Vagina (tissue), 2 donors: Measurements from ENCODE around the gene FOXS1. TPM values are rescaled to one million over a fixed set of nuclear protein-coding genes. Genes with fewer than 3 reads are reported as not detected.

Experiments
- DNase-seq, 2 donors: peaks; one replicate each; pipeline ENCODE4 v3.0.0-alpha.2; 2017; ENCODE audit errors: extremely low spot score in 2 of 2
- H3K27ac ChIP-seq: fragments of 200-600 bp; sonication (generic); one replicate; pipeline ENCODE4 v1.5.1; 2019
- H3K27me3 ChIP-seq: fragments of 200-600 bp; sonication (generic); one replicate; pipeline ENCODE4 v1.5.1; 2019
- H3K36me3 ChIP-seq, 2 donors: fragments of 200-600 bp; sonication (generic); one replicate each; pipeline ENCODE4 v1.5.1; 2017 to 2019
- H3K4me1 ChIP-seq: fragments of 200-600 bp; sonication (generic); one replicate; pipeline ENCODE4 v1.5.1; 2019
- H3K4me3 ChIP-seq, 2 donors: fragments of 200-600 bp; sonication (generic); 1 replicate in 1 of 2; 2 replicates in 1 of 2; pipeline ENCODE4 v1.5.1; 2016 to 2019
- H3K9me3 ChIP-seq: fragments of 200-600 bp; sonication (generic); one replicate; pipeline ENCODE4 v1.5.1; 2019
- POLR2A ChIP-seq, 2 donors: fragments of 450-650 bp; IDR thresholded peaks; one replicate each; pipeline ENCODE4 v1.6.1; 2017; ENCODE audit warnings: antibody characterized with exemption in 2 of 2, mild to moderate bottlenecking in 2 of 2, moderate library complexity in 2 of 2
- POLR2AphosphoS5 ChIP-seq, 2 donors: sonication (generic); formaldehyde crosslinking; IDR thresholded peaks; one replicate each; pipeline ENCODE4 v1.9.0; 2017; ENCODE audit warnings: antibody characterized with exemption in 2 of 2, mild to moderate bottlenecking in 2 of 2, low read depth in 1 of 2; ENCODE audit not compliant: insufficient read depth in 1 of 2
- intact Hi-C: fragments of 100-400 bp; cut with DNase I; formaldehyde crosslinking; loops from one replicate; pipeline ENCODE4 v1.15.1; 2023
- total RNA-seq: library from RNA; depleted of rRNA; stranded (reverse); fragments of >200 nt; gene quantifications from one replicate; pipeline ENCODE4 v1.2.3, GENCODE V29; 2016
- TF ChIP-seq, protein P1 (sequence below), 3 experiments: fragments of 450-650 bp in 2 of 3; fragments of 200-600 bp in 1 of 3; sonication (generic) in 1 of 3; IDR thresholded peaks; one replicate each; pipeline ENCODE4 v1.5.1; 2017 to 2019; ENCODE audit warnings: antibody characterized with exemption in 3 of 3, mild to moderate bottlenecking in 2 of 3, moderate library complexity in 2 of 3

The FOXS1 gene
- total RNA-seq, 1 donor from 2014 or later: not detected

DNA sequence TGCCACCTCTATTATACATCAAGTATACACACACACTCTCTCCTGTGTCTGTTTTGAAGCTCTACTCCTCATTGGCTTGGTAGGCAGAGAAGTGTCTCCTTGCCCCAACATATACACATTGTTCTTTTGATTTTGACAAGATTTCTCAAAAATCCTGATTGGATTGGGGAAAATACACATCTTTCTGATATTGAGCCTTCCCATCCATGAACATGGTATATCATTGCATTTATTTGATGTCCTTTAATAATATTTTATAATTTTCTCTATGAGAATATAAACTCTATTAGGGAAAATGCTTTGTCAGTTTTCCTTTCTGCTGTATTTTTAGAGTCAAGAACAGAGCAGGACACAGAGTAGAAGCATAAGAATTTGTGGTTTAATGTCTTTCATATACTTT is 32.3 kb upstream of the FOXS1 start:
- TF ChIP-seq, protein P1, sequence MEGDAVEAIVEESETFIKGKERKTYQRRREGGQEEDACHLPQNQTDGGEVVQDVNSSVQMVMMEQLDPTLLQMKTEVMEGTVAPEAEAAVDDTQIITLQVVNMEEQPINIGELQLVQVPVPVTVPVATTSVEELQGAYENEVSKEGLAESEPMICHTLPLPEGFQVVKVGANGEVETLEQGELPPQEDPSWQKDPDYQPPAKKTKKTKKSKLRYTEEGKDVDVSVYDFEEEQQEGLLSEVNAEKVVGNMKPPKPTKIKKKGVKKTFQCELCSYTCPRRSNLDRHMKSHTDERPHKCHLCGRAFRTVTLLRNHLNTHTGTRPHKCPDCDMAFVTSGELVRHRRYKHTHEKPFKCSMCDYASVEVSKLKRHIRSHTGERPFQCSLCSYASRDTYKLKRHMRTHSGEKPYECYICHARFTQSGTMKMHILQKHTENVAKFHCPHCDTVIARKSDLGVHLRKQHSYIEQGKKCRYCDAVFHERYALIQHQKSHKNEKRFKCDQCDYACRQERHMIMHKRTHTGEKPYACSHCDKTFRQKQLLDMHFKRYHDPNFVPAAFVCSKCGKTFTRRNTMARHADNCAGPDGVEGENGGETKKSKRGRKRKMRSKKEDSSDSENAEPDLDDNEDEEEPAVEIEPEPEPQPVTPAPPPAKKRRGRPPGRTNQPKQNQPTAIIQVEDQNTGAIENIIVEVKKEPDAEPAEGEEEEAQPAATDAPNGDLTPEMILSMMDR (IDR thresholded peaks at IDR 0.05): no peak
- TF ChIP-seq POLR2AphosphoS5 (IDR thresholded peaks at IDR 0.05; ENCODE audit: insufficient read depth in 1 of 2, low read depth in 1 of 2) (no peak), POLR2A (IDR thresholded peaks at IDR 0.05) (no peak)
- Histone ChIP-seq H3K4me3 (no peak overlapping the region), H3K27me3 (no peaks in the 10 kb centered on the region), H3K36me3 (no peaks in the 10 kb centered on the region), H3K4me1 (no peaks in the 10 kb centered on the region), H3K27ac (no peak overlapping the region), H3K9me3 (no peaks in the 10 kb centered on the region)
- intact Hi-C loops: no loop called here
- DNase-seq: no peak

DNA sequence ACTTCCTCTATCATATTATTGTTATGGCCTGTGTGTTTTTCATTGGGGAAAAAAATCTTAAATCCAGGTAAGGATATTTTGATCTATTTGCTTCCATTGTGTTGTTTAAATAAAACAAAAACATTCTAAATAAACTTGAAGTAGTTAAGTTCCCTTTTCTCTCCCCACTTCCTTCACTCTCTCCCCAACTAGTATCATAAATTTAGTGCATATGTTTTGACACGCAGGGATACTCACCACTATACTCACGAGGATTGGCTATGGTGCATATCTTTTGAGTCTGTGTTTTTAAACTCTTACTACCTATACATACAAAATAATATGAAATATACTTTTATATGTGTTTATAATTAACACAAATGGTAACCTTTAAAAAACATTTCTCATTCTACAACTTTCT is 30.3 kb upstream of the FOXS1 start:
- intact Hi-C loops: no loop called here
- no peaks in the 10 kb centered on the region for H3K36me3 ChIP-seq
- no peak overlapping the region for H3K27ac ChIP-seq
- TF ChIP-seq, protein P1 (IDR thresholded peaks at IDR 0.05): no peak
- TF ChIP-seq POLR2A (IDR thresholded peaks at IDR 0.05): no peak
- TF ChIP-seq POLR2AphosphoS5 (IDR thresholded peaks at IDR 0.05; ENCODE audit: insufficient read depth in 1 of 2, low read depth in 1 of 2): no peak
- no peak overlapping the region for H3K4me3 ChIP-seq
- H3K27me3 ChIP-seq: no peaks in the 10 kb centered on the region
- DNase-seq: no peak
- no peaks in the 10 kb centered on the region for H3K9me3 ChIP-seq
- peaks cover 8% of the 10 kb centered on the region for H3K4me1 ChIP-seq

DNA sequence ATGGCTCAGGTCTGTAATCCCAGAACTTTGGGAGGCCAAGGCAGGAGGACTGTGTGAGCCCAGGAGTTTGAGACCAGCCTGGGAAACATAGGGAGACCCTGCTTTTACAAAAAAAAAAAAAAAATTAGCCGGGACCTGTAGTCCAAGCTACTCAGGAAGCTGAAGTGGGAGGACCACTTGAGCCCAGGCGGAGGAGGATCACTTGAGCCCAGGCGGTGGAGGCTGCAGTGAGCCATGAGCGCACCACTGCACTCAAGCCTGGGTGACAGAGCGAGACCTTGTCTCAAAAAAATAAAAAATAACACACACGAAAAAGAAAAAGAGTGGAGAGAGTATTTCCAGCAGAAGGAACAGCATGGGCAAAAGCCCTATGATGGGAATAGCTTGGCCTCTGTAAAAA is 27.0 kb upstream of the FOXS1 start:
- intact Hi-C loops: no loop called here
- no peak for DNase-seq
- no peaks in the 10 kb centered on the region for H3K9me3 ChIP-seq
- H3K36me3 ChIP-seq: no peaks in the 10 kb centered on the region
- no peaks in the 10 kb centered on the region for H3K27me3 ChIP-seq
- TF ChIP-seq POLR2AphosphoS5 (IDR thresholded peaks at IDR 0.05; ENCODE audit: insufficient read depth in 1 of 2, low read depth in 1 of 2): no peak
- TF ChIP-seq, protein P1 (IDR thresholded peaks at IDR 0.05): no peak
- no peak for TF ChIP-seq POLR2A (IDR thresholded peaks at IDR 0.05)
- no peak overlapping the region for H3K4me3 ChIP-seq
- peaks cover 20% of the 10 kb centered on the region for H3K4me1 ChIP-seq
- no peak overlapping the region for H3K27ac ChIP-seq

DNA sequence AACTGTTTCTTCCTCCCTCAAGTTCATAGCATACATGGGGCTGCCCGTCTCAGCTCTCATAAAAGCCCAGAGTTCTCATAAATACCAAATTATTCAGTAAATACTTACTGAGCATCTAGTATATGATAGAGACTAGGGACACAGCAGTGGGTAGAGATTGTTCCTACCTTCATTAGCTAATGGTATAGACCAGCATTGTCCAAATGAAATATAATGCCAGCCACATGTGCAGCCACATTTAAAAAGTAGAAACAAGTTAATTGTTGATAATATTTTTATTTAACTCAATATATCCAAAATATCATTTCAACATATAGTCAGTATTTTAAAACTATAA is 26.2 kb upstream of the FOXS1 start:
- Histone ChIP-seq H3K4me1 (peaks cover 20% of the 10 kb centered on the region), H3K27ac (no peak overlapping the region), H3K9me3 (no peaks in the 10 kb centered on the region), H3K36me3 (no peaks in the 10 kb centered on the region), H3K4me3 (no peak overlapping the region), H3K27me3 (no peaks in the 10 kb centered on the region)
- no peak for DNase-seq
- TF ChIP-seq POLR2AphosphoS5 (IDR thresholded peaks at IDR 0.05; ENCODE audit: insufficient read depth in 1 of 2, low read depth in 1 of 2): no peak
- TF ChIP-seq, protein P1 (IDR thresholded peaks at IDR 0.05): no peak
- TF ChIP-seq POLR2A (IDR thresholded peaks at IDR 0.05): no peak
- intact Hi-C loops: no loop called here

DNA sequence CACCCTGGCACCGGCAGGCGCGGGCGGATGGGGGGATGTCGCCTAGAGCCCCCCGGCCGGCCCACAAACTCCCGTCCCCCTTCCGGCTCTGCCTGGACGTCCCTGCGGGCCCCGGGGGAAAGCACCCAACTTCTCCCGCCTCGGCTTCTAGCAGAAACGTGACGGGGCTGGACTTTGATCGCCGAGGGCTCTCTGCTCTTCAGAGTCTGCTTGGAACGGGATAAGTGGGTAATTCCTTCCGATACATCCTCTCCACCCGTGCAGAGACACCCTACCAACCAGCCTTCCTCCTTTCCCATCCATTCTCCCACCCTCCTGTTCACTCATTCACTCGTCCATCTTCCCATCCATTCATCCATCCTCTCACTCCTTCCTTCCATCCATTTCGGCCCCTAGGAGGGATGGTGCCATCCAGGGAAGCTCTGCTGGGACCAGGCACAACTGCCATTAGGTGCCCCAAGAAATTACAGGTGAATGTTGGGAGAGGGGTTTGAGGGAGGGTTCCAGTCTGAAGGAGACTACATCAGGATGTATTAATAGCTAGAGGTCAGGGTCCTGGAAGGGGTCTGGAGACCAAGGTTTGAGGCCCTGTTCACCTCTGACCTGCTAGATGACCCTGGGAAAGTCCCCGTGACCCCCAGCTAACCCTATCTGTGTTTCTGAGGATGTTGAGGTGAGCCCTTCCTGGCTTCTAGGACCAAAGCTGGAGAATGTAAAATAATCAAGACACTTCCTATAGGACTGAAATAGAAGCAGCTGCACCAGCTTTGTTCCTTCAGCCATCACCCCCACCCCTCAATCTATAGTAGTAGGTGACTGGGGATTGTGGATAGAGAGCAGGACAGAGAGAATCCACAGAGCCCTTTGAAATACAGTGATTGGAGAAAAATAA is 25.6 kb upstream of the FOXS1 start:
- Histone ChIP-seq H3K27me3 (no peaks in the 10 kb centered on the region), H3K9me3 (no peaks in the 10 kb centered on the region), H3K27ac (peak overlapping the region; percentile 70), H3K36me3 (no peaks in the 10 kb centered on the region), H3K4me3 (peak overlapping the region; percentile 52 to 64), H3K4me1 (peaks cover 20% of the 10 kb centered on the region)
- TF ChIP-seq, protein P1 (IDR thresholded peaks at IDR 0.05): no peak
- peak in 1 of 2 donors; percentile 29 for TF ChIP-seq POLR2AphosphoS5 (IDR thresholded peaks at IDR 0.05; ENCODE audit: insufficient read depth in 1 of 2, low read depth in 1 of 2)
- DNase-seq: peak in 1 of 2 donors; percentile 93
- intact Hi-C loops: no loop called here
